ENCODE results near the gene HNRNPA3.
A peak's percentile ranks its signal among the peaks of the same experiment; 100 is the strongest.
"Not testable (repeated sequence)": the region's sequence is repeated elsewhere in the genome, so short reads cannot be mapped to it uniquely, and the experiment has no call there.

Gene HNRNPA3

DNA sequence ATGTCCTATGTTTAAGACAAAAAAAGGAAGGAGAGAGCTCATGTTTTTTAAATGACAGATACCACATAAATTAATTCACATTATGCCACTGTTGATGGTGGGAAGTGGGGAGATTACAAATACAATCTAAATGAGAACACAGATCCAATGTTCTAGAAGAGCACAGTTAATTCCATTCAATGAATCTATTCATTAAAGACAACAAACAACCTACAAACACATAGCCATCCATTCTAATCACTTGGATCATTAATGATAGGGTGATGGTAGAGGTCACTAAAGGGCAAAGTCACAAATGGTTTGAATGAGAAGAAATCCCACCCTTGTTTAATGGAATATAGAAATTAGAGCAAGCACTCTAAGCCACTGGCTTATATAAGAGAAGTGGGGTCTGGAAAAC is 21.7 kb downstream of the HNRNPA3 start:
- no peak for DNase-seq

DNA sequence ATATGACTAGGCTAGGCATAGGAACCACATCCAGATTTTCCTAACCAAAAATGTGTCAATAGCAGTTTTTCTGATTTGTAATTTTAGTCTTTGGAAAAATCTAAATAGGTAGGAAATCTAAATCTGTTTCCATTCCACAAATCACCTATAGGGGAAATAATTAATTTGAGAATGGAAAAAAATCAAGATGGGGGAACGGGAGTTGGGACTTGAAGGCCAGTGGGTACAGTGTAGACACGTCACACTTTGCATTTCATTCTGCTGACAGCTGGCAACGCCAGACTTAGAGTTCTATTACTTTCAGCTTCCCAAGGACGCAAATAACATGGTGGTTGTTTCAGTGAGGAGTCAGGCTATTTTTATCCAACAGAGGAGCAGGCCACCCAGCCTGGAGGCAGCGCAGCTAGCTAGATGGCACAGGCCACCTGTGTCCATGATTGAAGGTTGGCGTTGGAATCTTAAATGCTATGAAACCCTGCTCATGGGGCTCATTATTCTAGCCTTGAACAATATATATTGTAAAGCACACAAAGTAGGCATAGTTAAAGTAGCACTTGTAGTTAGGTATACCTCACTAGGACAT is 23.4 kb downstream of the HNRNPA3 start:
- peak; percentile 48 for DNase-seq

DNA sequence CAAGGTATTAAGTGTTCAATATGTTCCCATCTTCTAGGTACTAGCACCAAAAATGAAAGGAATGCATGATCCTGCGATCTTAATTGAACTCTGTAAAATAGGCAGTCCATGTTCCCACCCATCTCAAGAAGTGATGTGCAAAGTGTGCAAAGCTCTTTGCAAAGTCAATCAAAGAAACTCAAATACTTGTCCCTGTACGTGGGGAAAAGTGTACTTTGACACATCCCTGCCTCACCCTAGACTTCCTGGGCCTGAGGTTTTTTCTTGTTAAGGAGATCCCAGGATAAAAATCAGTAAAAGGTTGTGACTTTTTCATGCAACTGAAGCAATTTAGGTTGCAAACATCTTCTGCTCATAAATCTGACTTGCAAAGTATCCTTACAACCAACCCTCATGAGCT is 25.3 kb downstream of the HNRNPA3 start:
- DNase-seq, result no peak

DNA sequence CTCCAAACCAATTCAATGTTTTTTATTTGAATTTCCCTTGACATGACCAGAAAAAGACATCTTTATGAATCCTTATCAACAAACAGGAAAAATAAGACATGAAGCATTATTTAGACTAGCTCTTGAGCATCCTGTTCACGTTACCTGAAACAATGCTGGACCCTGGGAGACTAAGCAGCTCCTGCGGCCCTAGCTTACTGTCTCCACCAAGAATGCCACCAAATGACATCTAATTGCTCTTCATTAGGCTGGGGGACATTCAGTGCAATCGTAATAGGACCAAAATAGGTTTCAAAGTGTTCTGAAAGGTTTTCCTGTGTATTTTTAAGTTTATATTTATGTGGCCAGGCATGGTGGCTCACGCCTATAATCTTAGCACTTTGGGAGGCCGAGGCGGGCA is 26.5 kb downstream of the HNRNPA3 start:
- DNase-seq, result no peak

DNA sequence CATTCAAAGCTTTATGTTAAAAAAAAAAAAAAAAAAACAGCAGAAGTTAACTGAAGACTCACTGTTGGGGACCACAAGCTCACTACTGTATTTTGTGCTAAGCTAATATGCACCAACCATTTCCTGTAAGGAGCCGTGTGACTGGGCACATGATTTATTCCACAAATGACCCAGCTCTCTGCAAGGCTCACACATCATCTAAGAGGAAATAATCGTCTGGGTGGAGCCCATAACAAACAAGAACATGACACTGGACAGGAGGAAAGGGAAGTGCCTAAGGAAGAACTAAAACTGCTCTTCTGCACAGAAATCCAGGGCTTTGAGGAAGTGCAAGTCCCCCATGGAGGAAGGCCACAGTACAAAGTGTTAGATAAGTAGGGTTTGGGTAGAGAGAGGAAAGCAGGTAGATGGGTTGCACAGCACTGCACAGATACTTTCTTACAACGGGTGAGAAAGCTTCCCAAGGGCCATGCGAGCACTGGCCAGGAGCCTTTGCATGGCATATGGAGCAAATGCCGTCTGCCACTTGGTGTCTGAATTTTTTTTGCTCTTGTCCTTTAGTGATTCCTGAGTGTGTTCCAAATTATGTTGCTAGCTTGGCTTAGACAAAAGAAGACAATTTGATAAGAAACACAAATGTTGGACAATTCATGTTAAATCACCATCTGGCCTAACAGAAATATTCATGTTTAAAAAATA is 27.5 kb downstream of the HNRNPA3 start:
- DNase-seq, result peak; percentile 61

DNA sequence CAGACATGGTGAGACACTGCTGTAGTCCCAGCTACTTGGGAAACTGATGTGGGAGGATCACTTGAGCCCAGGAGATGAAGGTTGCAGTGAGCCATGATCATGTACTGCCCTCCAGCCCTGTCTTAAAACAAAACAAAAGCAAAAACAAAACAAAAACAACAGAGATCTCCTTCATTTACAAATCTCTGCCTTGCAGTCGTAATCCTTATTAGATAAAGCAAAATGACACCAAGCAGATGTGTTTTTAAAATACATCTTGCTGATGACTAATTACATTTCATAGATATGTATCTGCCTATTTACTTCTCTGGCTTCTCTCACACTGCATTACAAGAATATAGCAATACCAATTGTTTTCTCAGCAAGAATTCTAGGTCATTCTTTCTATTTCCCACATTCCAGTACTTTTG is 29.1 kb downstream of the HNRNPA3 start:
- no peak for DNase-seq

DNA sequence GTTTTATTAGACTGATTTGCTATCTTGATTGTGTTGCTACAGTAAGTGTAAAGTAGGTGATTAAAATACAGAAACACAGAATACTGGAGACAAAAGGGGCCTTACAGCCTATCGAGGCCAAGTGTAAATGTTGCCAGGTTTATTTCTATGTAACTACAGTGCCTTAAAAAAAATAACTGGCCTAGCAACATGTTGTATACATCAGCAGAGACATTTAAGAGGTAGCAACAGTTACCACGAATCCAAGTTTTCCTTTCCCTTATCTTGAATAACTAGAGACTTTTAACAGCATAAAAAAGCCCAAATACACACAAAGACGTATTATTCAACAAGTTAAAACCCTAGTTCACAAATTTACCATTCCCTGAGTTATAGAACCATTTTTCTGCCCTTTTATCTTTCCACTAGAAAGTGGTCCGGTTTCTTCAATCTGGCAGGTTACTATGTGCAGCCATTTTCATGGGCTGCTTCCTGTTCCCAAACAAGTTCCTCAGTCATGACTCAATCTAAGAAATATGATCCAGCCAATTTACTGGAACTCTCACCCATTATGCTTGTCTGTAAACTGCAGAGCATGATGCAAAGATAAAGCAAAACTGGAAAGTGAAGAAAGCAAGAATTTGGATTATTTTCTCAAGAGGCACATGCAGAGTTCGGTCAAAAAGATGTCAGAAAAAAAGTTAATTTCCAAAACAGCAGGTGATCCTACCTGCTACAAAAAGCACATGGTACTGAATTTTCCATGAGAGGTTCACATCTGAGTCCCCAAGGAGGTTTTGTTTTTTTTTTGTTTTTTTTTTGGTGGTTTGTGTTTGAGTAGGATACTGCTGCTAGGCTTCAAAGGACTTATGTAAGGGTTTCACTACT is 29.8 kb downstream of the HNRNPA3 start:
- no peak for DNase-seq

DNA sequence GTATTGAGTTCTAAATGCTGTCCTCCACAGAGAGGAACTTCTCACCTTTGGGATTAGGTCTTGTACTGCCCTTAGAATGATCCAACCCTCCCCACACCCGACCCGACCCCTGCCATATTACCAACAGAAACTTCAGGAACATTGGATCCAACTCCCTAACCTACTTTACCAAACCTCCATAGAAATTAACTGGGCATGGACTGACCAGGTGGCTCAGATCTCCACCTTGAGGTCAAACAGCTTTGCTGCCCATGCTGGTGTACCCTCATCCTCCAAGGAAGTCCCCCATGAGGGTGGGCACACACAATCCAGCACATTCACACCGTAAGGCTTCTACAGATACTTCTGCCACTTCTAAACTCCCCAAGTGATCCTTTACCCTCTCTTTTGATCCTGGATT is 30.5 kb downstream of the HNRNPA3 start:
- no peak for DNase-seq

DNA sequence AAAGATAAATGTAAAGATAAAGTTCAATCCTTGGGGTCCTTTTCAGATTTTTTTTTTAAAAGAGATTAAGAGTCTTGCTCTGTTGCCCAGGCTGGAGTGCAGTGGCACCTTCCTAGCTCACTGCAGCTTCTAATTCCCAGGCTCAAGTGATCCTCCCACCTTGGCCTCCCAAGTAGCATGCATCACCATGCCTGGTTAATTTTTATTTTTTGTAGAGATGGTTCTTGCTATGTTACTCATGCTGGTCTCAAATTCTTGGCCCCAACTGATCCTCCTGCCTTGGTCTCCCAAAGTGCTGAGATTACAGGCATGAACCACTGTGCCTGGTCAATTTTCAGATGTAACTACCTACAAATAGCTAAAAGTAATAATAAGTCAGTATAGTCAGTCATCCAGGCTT is 30.9 kb downstream of the HNRNPA3 start:
- no peak for DNase-seq

DNA sequence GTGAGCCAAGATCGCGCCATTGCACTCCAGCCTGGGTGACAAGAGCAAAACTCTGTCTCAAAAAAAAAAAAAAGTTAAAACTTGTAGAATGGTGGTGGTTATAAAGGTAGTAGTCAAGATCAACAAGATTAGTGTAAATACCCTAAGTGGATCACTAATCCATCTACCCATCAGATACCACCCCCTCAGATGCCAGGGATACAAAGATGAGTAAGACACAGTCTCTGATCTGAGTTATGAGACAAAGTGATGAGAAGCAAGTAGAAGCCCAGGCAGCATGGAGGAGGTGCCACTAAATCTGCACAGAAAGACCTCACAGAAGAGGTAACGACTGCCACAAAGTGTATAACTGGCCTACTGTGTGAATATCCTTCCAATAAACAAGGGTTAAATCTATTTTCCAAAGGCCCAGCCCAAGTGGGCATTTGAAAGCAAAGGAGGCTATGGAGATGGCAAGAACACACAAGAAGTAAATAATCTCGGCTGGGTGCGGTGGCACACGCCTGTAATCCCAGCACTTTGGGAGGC is 31.7 kb downstream of the HNRNPA3 start:
- no peak for DNase-seq

DNA sequence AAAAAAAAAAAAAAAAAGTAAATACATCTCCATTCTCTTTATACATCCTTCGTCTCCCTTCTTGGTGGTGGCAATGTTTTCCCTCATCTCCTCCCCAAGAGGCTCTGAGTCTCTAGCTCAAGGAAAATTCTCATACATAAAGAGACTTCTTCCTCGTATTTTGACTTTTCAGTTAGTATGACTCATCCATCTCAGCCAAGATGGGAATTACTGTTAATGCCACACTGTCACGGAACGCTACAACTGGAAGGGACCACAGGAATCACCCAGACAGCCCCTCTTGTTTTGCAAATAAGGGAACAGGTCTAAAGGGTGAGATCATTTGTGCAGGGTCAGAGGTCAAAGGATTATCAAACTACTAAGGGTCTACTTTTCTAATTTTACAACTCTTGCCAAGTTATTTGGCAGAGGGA is 32.4 kb downstream of the HNRNPA3 start:
- DNase-seq, result no peak

DNA sequence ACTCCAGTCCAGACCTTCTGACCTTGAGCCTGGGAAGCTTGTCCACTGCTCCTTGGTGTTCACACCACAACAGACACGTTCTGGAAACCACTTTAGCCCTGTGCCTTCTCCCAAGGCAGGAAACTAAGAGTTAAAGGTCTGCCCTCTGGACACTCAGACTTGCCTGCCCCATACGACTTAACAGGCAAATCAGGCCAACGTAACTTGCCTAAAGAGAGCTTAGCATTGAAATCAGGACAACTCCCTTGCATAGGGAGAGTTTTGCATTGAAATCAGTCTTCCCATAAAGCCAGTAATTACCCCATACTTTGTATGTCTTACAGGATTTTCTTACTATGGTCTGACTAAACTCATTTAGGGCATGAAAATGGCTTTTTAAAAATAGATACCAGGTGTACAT is 33.4 kb downstream of the HNRNPA3 start:
- no peak for DNase-seq

DNA sequence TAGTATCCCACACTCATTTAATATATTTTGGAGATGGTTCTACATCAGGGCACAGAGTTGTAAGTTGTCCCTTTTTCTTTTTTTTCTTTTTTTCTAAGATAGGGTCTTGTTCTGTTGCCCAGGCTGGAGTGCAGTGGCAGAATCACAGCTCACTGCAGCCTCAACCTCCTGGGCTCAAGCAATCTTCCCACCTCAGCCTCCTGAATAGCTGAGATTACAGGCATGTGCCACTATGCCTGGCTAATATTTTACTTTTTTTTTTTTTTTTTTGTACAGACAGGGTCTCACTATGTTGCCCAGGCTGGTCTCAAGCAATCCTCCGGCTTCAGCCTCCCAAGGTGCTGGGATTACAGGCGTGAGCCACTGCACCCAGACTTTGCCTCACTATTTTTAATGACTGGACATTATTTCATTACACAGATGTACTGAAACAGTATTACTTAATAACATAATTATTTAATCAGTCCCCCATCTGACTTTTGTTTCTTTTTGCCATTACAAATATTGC is 34.0 kb downstream of the HNRNPA3 start:
- not testable (repeated sequence) for DNase-seq

DNA sequence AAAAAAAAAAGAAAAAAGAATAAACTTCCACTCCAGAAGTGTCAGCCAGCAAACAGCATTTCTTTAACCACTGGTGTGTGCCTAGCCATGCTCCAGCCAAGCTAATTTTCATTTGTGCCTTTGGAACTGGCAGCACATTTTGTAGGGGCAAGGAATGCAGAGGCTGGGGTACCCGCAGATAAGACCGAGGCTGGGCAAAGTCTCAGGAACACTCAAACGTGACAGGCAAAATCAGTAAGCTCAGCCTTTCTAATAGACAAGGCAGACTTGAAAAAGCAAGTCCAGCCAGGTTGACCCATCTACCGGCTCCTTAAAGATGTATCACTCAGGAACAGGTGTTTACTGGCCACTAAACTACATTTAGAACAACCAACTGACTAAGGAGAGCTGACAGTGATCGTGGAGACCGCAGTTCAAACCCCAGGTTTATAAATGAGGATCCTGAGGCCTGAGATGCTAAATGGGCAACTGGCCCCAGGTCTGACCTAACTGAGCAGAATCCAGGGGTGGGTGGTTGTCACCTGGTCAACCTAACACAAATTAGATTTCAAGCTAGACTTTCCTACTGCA is 35.2 kb downstream of the HNRNPA3 start:
- no peak for DNase-seq

DNA sequence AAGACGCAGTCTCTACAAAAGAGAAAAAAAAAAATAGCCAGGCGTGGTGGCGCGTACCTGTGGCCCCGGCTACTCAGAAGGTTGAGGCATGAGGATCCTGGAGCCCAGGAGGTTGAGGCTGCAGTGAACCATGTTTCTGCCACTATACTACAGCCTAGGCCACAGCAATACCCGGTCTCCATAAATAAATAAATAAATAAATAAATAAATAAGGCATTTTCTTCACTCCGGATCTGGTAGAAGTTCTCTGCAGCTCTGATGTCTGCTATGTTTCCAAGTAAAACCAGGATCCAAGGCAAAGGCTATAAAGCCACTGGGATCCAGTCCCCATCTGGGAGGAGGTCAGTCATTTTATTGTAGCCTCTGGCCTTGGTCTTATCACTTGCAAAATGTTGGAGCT is 36.4 kb downstream of the HNRNPA3 start:
- no peak for DNase-seq

DNA sequence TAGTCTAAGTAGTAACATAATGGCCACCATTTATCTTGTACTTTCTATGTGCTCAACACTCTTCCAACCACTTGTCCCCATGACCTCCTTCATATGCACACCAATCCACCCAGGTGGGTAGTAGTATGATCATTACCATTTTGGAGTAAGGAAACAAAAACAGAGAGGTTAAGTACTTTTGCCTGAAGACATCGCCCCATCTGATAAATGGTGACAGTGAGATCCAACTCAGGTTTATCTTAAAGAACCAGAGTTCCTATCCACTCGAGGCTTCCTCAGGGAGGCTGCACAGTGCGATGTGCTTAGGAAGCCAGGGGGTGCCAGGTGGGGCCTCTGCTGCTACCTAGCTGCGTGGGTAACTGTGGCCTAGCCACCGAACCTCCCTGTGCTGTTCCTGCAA is 37.9 kb downstream of the HNRNPA3 start:
- DNase-seq, result no peak

DNA sequence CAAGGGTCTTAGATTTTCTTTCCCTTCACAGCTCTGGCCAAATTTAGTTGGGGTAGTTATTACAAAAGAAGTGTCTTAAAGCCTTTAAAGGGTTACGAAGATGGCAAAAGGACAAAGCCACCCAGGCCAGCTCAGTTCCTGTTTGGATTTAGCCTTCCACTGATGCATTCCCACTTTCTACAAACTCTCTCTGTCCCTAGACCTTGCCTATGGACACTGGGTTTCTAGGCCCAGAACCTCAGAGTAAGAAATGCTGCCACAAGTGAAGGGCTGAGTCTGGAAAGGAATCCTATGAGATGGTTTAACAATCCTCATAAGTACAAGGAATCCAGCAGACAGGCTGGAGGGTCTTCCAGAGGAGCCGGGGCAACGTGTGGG is 38.6 kb downstream of the HNRNPA3 start:
- no peak for DNase-seq

DNA sequence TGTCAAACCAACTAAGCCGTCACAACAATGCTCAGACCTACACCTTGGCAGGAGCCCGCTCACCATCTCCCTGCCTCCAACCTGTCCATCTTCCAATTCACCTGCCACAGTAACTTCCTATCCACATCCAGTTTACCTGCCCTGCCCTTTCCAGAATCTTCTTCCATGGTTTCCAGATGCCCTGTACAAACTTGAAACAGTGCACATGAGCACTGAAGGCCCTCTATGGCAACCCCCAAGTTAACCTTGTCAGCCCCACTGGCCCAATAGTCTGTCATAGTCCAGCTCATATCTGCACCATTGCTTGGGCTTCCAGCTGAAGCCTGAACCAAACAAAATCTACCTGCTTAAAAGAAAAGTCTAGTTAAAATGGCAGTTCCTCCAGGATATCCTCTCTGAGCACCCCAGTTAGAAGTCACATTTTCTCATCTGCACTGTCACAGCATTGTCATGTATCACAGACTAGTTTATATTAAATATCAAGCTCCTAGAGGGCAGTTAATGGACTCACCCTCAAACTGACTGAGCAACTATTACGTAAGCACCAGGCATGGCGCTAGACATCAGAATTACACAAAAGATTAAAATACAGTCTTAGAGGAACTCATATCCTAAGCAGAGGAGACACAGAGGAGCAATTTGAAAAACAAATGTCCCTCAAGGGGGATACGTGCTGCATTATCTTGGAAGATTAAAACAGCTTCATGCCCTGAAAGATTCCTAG is 40.4 kb downstream of the HNRNPA3 start:
- DNase-seq, result no peak

DNA sequence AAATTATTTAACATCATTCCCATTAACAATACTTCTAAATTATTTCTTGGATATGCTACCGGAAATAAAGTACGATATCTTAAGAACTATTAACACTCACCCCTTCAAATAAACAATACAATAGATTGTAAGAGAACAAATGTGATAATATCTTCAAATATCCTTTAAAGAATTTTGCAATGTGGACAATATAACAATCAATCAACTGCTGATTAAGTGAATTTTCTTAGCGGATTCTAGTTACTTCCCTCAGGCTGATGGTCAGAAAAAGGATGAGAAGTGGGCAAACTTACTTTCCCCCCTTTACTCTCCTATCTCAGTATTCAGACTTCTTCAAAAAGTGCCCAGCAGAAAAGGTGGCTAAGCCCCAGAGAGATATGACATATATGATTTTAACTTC is 41.1 kb downstream of the HNRNPA3 start:
- no peak for DNase-seq

DNA sequence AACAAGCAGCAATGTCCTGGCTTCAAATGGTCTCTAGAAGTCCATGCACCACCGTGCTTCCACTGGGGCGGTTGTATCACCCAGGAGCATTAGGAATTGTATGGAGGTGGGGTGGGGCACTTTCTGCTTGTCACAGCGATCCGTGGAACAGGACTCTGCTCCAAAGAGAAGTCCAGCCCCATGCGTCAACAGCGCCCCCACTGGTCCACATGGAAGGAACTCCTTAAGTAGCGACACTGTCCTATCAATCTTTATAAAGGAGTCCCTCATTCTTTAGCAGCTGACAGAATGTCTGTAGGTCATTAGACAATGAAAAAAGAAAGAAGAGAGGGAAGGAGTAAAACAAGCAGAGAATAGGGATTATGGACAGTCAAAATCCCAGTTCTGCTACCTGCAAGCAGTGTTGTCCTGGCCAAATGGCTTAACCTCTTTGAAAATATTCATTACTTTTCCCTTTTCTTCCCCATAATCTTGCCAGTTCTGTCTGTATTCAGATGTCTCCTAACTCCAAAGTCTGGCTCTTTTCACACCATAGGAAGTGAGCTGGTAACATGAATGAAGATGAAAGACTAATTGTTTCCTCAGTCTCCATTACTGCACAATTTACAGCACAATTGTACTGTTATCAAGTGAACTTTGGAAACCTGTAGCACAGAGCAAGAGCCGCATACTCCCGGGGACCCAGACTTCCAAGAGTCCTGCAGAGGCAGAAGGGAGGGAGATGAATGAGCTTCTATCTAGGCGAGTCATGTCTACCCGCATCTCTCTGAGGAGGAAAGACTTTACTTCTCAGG is 42.0 kb downstream of the HNRNPA3 start:
- no peak for DNase-seq

DNA sequence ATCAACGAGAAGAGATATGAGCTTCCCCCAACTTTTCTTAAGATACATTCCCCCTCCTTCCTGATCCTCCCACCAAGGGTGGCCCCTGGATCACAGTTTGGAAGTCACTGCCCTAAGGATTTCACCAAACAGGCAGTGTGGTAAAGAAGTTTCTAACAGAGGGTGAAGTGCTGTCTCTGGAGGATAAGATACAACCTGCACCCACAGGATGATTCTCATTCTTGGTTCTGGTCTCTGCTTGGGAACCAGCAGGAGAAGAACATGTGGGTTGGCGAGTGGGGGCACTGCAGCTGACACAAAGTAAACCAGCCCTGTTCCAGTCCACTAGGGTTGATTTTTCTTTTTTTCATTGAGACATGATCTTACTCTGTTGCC is 42.6 kb downstream of the HNRNPA3 start:
- DNase-seq, result no peak

DNA sequence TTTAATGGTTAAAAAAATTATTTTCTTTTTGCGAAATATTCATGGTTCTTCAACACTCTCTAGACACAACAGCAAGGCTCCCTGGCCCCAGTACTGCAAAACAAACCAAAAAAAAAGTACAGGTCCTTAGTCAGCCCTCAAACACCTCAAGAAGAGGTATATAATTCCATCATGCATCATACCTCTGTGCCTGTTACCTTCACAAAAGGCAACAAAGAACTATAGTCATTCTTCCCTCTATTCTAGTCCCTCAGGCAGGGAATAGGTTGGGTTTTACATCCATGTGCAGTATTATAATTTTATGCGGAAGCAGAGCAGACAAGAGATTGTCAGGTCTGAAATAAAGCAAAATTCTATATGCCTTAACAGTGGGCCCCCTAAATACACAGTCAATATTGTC is 43.4 kb downstream of the HNRNPA3 start:
- no peak for DNase-seq

All from femur (tissue), 1 donor.